Measurements from ENCODE around the gene PGLYRP1.

PGLYRP1 gene

DNA sequence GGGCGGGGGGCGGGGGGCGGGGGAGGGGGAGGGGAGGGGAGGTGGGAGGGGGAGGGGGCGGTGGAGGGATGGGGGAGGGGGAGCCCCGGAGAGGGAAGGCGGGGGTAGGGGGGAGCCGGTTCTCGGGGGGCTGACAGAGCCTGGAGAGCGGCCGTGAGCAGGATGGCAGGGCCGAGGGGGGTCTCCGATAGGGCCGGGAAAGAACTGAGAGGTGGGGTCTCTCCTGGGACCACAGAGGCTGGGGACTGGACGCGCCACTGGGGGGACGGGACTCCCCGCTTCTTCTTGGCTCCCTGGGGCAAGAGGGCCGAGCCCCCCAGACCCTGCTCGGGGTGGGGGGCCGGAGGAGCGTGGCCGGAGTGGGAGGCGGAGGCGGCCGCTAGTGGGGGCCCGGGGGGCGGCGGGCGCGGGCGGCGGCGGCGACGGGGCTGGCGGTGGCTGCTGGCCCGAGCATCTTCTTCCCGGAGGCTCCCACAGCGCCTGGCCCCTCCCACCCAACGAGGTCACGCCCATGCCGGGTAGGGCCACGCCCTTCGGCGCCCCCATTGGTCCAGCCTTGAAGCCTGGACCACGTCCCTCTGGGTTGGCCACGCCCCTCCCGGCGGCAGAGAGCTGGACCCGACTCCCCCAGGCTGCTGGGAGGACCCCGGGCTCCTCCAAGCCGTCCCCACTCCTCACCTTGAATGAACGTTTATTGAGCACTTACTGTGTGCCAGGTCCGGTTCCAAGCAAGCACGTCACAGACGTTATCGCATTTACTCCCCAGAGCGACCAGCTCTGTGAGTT is 49.1 kb downstream of the PGLYRP1 start, which contains the start of gene NOVA2 (continued):
- TF ChIP-seq IKZF3 (tag by site-specific recombination; IDR thresholded peaks at IDR 0.05) (no peak), SP2 (tag by site-specific recombination; IDR thresholded peaks at IDR 0.05) (peak; percentile 36; the same call in 1 of the 2 replicates), KLF8 (tag by site-specific recombination; IDR thresholded peaks at IDR 0.05) (no peak; the same call in 1 of the 2 replicates), ZSCAN16 (tag by site-specific recombination; IDR thresholded peaks at IDR 0.05) (no peak), KLF1 (tag by site-specific recombination; IDR thresholded peaks at IDR 0.05) (peak; percentile 50), ZNF133 (tag by site-specific recombination; IDR thresholded peaks at IDR 0.05) (no peak), TCF7L2 (IDR thresholded peaks at IDR 0.05; ENCODE audit: borderline replicate concordance, low read depth, low read length) (no peak), ZXDB (tag by site-specific recombination; IDR thresholded peaks at IDR 0.05) (no peak), GLIS2 (tag by site-specific recombination; IDR thresholded peaks at IDR 0.05) (peak; percentile 62)
- TF ChIP-seq, protein P1, sequence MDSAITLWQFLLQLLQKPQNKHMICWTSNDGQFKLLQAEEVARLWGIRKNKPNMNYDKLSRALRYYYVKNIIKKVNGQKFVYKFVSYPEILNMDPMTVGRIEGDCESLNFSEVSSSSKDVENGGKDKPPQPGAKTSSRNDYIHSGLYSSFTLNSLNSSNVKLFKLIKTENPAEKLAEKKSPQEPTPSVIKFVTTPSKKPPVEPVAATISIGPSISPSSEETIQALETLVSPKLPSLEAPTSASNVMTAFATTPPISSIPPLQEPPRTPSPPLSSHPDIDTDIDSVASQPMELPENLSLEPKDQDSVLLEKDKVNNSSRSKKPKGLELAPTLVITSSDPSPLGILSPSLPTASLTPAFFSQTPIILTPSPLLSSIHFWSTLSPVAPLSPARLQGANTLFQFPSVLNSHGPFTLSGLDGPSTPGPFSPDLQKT (IDR thresholded peaks at IDR 0.05; ENCODE audit: borderline replicate concordance, low read depth, low read length): no peak
- TF ChIP-seq, protein P2, sequence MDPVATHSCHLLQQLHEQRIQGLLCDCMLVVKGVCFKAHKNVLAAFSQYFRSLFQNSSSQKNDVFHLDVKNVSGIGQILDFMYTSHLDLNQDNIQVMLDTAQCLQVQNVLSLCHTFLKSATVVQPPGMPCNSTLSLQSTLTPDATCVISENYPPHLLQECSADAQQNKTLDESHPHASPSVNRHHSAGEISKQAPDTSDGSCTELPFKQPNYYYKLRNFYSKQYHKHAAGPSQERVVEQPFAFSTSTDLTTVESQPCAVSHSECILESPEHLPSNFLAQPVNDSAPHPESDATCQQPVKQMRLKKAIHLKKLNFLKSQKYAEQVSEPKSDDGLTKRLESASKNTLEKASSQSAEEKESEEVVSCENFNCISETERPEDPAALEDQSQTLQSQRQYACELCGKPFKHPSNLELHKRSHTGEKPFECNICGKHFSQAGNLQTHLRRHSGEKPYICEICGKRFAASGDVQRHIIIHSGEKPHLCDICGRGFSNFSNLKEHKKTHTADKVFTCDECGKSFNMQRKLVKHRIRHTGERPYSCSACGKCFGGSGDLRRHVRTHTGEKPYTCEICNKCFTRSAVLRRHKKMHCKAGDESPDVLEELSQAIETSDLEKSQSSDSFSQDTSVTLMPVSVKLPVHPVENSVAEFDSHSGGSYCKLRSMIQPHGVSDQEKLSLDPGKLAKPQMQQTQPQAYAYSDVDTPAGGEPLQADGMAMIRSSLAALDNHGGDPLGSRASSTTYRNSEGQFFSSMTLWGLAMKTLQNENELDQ (tag by site-specific recombination; IDR thresholded peaks at IDR 0.05; ENCODE audit: low read depth): no peak
- TF ChIP-seq, protein P3, sequence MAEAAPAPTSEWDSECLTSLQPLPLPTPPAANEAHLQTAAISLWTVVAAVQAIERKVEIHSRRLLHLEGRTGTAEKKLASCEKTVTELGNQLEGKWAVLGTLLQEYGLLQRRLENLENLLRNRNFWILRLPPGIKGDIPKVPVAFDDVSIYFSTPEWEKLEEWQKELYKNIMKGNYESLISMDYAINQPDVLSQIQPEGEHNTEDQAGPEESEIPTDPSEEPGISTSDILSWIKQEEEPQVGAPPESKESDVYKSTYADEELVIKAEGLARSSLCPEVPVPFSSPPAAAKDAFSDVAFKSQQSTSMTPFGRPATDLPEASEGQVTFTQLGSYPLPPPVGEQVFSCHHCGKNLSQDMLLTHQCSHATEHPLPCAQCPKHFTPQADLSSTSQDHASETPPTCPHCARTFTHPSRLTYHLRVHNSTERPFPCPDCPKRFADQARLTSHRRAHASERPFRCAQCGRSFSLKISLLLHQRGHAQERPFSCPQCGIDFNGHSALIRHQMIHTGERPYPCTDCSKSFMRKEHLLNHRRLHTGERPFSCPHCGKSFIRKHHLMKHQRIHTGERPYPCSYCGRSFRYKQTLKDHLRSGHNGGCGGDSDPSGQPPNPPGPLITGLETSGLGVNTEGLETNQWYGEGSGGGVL (tag by site-specific recombination; IDR thresholded peaks at IDR 0.05): peak; percentile 52
- TF ChIP-seq, protein P4, sequence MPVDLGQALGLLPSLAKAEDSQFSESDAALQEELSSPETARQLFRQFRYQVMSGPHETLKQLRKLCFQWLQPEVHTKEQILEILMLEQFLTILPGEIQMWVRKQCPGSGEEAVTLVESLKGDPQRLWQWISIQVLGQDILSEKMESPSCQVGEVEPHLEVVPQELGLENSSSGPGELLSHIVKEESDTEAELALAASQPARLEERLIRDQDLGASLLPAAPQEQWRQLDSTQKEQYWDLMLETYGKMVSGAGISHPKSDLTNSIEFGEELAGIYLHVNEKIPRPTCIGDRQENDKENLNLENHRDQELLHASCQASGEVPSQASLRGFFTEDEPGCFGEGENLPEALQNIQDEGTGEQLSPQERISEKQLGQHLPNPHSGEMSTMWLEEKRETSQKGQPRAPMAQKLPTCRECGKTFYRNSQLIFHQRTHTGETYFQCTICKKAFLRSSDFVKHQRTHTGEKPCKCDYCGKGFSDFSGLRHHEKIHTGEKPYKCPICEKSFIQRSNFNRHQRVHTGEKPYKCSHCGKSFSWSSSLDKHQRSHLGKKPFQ (tag by site-specific recombination; IDR thresholded peaks at IDR 0.05): no peak
- TF ChIP-seq, protein P5, sequence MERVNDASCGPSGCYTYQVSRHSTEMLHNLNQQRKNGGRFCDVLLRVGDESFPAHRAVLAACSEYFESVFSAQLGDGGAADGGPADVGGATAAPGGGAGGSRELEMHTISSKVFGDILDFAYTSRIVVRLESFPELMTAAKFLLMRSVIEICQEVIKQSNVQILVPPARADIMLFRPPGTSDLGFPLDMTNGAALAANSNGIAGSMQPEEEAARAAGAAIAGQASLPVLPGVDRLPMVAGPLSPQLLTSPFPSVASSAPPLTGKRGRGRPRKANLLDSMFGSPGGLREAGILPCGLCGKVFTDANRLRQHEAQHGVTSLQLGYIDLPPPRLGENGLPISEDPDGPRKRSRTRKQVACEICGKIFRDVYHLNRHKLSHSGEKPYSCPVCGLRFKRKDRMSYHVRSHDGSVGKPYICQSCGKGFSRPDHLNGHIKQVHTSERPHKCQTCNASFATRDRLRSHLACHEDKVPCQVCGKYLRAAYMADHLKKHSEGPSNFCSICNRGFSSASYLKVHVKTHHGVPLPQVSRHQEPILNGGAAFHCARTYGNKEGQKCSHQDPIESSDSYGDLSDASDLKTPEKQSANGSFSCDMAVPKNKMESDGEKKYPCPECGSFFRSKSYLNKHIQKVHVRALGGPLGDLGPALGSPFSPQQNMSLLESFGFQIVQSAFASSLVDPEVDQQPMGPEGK (tag by site-specific recombination; IDR thresholded peaks at IDR 0.05): peak; percentile 46
- TF ChIP-seq, protein P6, sequence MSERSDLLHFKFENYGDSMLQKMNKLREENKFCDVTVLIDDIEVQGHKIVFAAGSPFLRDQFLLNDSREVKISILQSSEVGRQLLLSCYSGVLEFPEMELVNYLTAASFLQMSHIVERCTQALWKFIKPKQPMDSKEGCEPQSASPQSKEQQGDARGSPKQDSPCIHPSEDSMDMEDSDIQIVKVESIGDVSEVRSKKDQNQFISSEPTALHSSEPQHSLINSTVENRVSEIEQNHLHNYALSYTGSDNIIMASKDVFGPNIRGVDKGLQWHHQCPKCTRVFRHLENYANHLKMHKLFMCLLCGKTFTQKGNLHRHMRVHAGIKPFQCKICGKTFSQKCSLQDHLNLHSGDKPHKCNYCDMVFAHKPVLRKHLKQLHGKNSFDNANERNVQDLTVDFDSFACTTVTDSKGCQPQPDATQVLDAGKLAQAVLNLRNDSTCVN (tag by site-specific recombination; optimal IDR thresholded peaks at IDR 0.05): peak; percentile 16

Data from HEK293 (cell line).